Kasumi-1 (cell line): ENCODE results near the gene GOLGA5.
A peak's percentile ranks its signal among the peaks of the same experiment; 100 is the strongest.
"Not testable (repeated sequence)": the region's sequence is repeated elsewhere in the genome, so short reads cannot be mapped to it uniquely, and the experiment has no call there.

Experiments used
- DNase-seq, 2 experiments: peaks; one replicate each; lab custom pipeline; 2025; lab: John Stamatoyannopoulos, UW

GOLGA5 gene

GRCh38 chr14:92780444-92781232, 13.5 kb upstream of the GOLGA5 start:
- DNase-seq, result no peak

- no peak for DNase-seq
Measured at GRCh38 chr14:92781350-92781749, 12.8 kb upstream of the GOLGA5 start.

- DNase-seq, result peak; percentile 84 to 93
Measured at GRCh38 chr14:92783813-92784431, 10.2 kb upstream of the GOLGA5 start.

GRCh38 chr14:92785667-92786426, 8.3 kb upstream of the GOLGA5 start:
- DNase-seq, result no peak

- DNase-seq, result no peak
Measured at GRCh38 chr14:92786427-92786756, 7.7 kb upstream of the GOLGA5 start.

- no peak for DNase-seq
Measured at GRCh38 chr14:92787554-92787953, 6.6 kb upstream of the GOLGA5 start.

GRCh38 chr14:92789457-92790089, 4.5 kb upstream of the GOLGA5 start:
- peak; percentile 14 to 35 for DNase-seq

GRCh38 chr14:92792885-92793284, 1.2 kb upstream of the GOLGA5 start:
- no peak for DNase-seq

GRCh38 chr14:92794547-92794941, 439 bp downstream of the GOLGA5 start:
- no peak for DNase-seq

GRCh38 chr14:92794961-92795360, 856 bp downstream of the GOLGA5 start:
- DNase-seq, result no peak

GRCh38 chr14:92797935-92798653, 4.0 kb downstream of the GOLGA5 start:
- no peak for DNase-seq

GRCh38 chr14:92798811-92799210, 4.7 kb downstream of the GOLGA5 start:
- DNase-seq, result no peak

- DNase-seq, result peak in 1 of 2 experiments; percentile 18
Measured at GRCh38 chr14:92800012-92800411, 5.9 kb downstream of the GOLGA5 start.

- DNase-seq, result no peak
Measured at GRCh38 chr14:92800525-92800924, 6.4 kb downstream of the GOLGA5 start.

- DNase-seq, result no peak
Measured at GRCh38 chr14:92801917-92802316, 7.8 kb downstream of the GOLGA5 start.

- DNase-seq, result no peak
Measured at GRCh38 chr14:92802678-92803077, 8.6 kb downstream of the GOLGA5 start.

- no peak for DNase-seq
Measured at GRCh38 chr14:92813201-92813600, 19.1 kb downstream of the GOLGA5 start.

GRCh38 chr14:92819011-92819597, 25.0 kb downstream of the GOLGA5 start:
- DNase-seq, result no peak

- DNase-seq, result not testable (repeated sequence)
Measured at GRCh38 chr14:92819680-92820535, 25.8 kb downstream of the GOLGA5 start.

GRCh38 chr14:92820536-92820840, 26.4 kb downstream of the GOLGA5 start:
- DNase-seq, result not testable (repeated sequence)

- no peak for DNase-seq
Measured at GRCh38 chr14:92830902-92831301, 36.8 kb downstream of the GOLGA5 start.
